ENCODE data around the gene APBA2.
"Not testable (repeated sequence)": the region's sequence is repeated elsewhere in the genome, so short reads cannot be mapped to it uniquely, and the experiment has no call there.

The APBA2 gene

GRCh38 chr15:28844147-28844546 is 41.6 kb upstream of the APBA2 start:
- H4K8ac ChIP-seq (ENCODE audit: low read length); H2BK15ac ChIP-seq (ENCODE audit: low read depth, poor library complexity, severe bottlenecking); H3K79me1 ChIP-seq (replicated peaks; ENCODE audit: low read length, poor library complexity, severe bottlenecking); H2BK12ac ChIP-seq (ENCODE audit: low read length in 2 of 2); H3K36me3 ChIP-seq (ENCODE audit: control insufficient read depth in 1 of 2, insufficient read depth in 2 of 2, low read depth in 1 of 2, low read length in 2 of 2); H3K27ac ChIP-seq (ENCODE audit: low read length, poor library complexity, severe bottlenecking); H3K4me2 ChIP-seq (ENCODE audit: low read length, poor library complexity, severe bottlenecking); H2AK5ac ChIP-seq (ENCODE audit: low read length, severe bottlenecking); H2BK5ac ChIP-seq (ENCODE audit: low read depth, low read length, poor library complexity, severe bottlenecking); H3K9ac ChIP-seq (ENCODE audit: low read length); H3K27me3 ChIP-seq (ENCODE audit: control insufficient read depth in 1 of 2, insufficient read depth in 1 of 2, low read length in 2 of 2); H2BK120ac ChIP-seq (ENCODE audit: low read depth, low read length); H3K4ac ChIP-seq (ENCODE audit: low read depth in 1 of 2, low read length in 2 of 2); H3K23ac ChIP-seq (ENCODE audit: low read length in 2 of 2); DNase-seq; H3K4me1 ChIP-seq (ENCODE audit: control insufficient read depth, insufficient read depth, low read depth, low read length); H3K9me3 ChIP-seq (ENCODE audit: control insufficient read depth, low read length); H3K14ac ChIP-seq (ENCODE audit: low read length in 2 of 2); H3K4me3 ChIP-seq (ENCODE audit: insufficient read depth in 1 of 2, low read depth in 1 of 2, low read length in 2 of 2); H3K18ac ChIP-seq (ENCODE audit: low read depth in 1 of 2, low read length in 2 of 2); H4K91ac ChIP-seq (ENCODE audit: low read length); H2AFZ ChIP-seq (ENCODE audit: low read depth, low read length): not testable (repeated sequence)
- 95% methylated on average over 2 of the region's 14 CpGs for WGBS

GRCh38 chr15:28847247-28847646 is 38.5 kb upstream of the APBA2 start:
- H3K9ac ChIP-seq (ENCODE audit: low read length); H2BK12ac ChIP-seq (ENCODE audit: low read length in 2 of 2); H4K91ac ChIP-seq (ENCODE audit: low read length); H3K9me3 ChIP-seq (ENCODE audit: control insufficient read depth, low read length); H3K79me1 ChIP-seq (replicated peaks; ENCODE audit: low read length, poor library complexity, severe bottlenecking); DNase-seq; H2BK15ac ChIP-seq (ENCODE audit: low read depth, poor library complexity, severe bottlenecking); H2BK120ac ChIP-seq (ENCODE audit: low read depth, low read length); H4K8ac ChIP-seq (ENCODE audit: low read length); H2BK5ac ChIP-seq (ENCODE audit: low read depth, low read length, poor library complexity, severe bottlenecking); H2AK5ac ChIP-seq (ENCODE audit: low read length, severe bottlenecking); H3K18ac ChIP-seq (ENCODE audit: low read depth in 1 of 2, low read length in 2 of 2); H3K23ac ChIP-seq (ENCODE audit: low read length in 2 of 2); H3K4me3 ChIP-seq (ENCODE audit: insufficient read depth in 1 of 2, low read depth in 1 of 2, low read length in 2 of 2); H3K27ac ChIP-seq (ENCODE audit: low read length, poor library complexity, severe bottlenecking); H3K36me3 ChIP-seq (ENCODE audit: control insufficient read depth in 1 of 2, insufficient read depth in 2 of 2, low read depth in 1 of 2, low read length in 2 of 2); H3K4me1 ChIP-seq (ENCODE audit: control insufficient read depth, insufficient read depth, low read depth, low read length); H2AFZ ChIP-seq (ENCODE audit: low read depth, low read length); H3K27me3 ChIP-seq (ENCODE audit: control insufficient read depth in 1 of 2, insufficient read depth in 1 of 2, low read length in 2 of 2); H3K4ac ChIP-seq (ENCODE audit: low read depth in 1 of 2, low read length in 2 of 2); H3K4me2 ChIP-seq (ENCODE audit: low read length, poor library complexity, severe bottlenecking); H3K14ac ChIP-seq (ENCODE audit: low read length in 2 of 2): not testable (repeated sequence)
- no CpG with 5 or more reads among the region's 5 CpGs for WGBS

- H3K9me3 ChIP-seq (ENCODE audit: control insufficient read depth, low read length); H3K14ac ChIP-seq (ENCODE audit: low read length in 2 of 2); H2AK5ac ChIP-seq (ENCODE audit: low read length, severe bottlenecking); H3K4me2 ChIP-seq (ENCODE audit: low read length, poor library complexity, severe bottlenecking); H3K4ac ChIP-seq (ENCODE audit: low read depth in 1 of 2, low read length in 2 of 2); H2BK5ac ChIP-seq (ENCODE audit: low read depth, low read length, poor library complexity, severe bottlenecking); H2BK15ac ChIP-seq (ENCODE audit: low read depth, poor library complexity, severe bottlenecking); H3K4me1 ChIP-seq (ENCODE audit: control insufficient read depth, insufficient read depth, low read depth, low read length); DNase-seq; H3K9ac ChIP-seq (ENCODE audit: low read length); H3K36me3 ChIP-seq (ENCODE audit: control insufficient read depth in 1 of 2, insufficient read depth in 2 of 2, low read depth in 1 of 2, low read length in 2 of 2); H3K4me3 ChIP-seq (ENCODE audit: insufficient read depth in 1 of 2, low read depth in 1 of 2, low read length in 2 of 2); H4K91ac ChIP-seq (ENCODE audit: low read length); H4K8ac ChIP-seq (ENCODE audit: low read length); H3K18ac ChIP-seq (ENCODE audit: low read depth in 1 of 2, low read length in 2 of 2); H3K79me1 ChIP-seq (replicated peaks; ENCODE audit: low read length, poor library complexity, severe bottlenecking); H2BK12ac ChIP-seq (ENCODE audit: low read length in 2 of 2); H3K23ac ChIP-seq (ENCODE audit: low read length in 2 of 2); H3K27me3 ChIP-seq (ENCODE audit: control insufficient read depth in 1 of 2, insufficient read depth in 1 of 2, low read length in 2 of 2); H2BK120ac ChIP-seq (ENCODE audit: low read depth, low read length); H2AFZ ChIP-seq (ENCODE audit: low read depth, low read length); H3K27ac ChIP-seq (ENCODE audit: low read length, poor library complexity, severe bottlenecking): not testable (repeated sequence)
- 93% methylated on average over 9 of the region's 9 CpGs for WGBS
These were observed 37.8 kb upstream of the APBA2 start for GRCh38 chr15:28847959-28848358.

- not testable (repeated sequence) for H3K27me3 ChIP-seq (ENCODE audit: control insufficient read depth in 1 of 2, insufficient read depth in 1 of 2, low read length in 2 of 2); H2BK120ac ChIP-seq (ENCODE audit: low read depth, low read length); H3K4ac ChIP-seq (ENCODE audit: low read depth in 1 of 2, low read length in 2 of 2); H2BK12ac ChIP-seq (ENCODE audit: low read length in 2 of 2); H3K23ac ChIP-seq (ENCODE audit: low read length in 2 of 2); H3K4me2 ChIP-seq (ENCODE audit: low read length, poor library complexity, severe bottlenecking); H2AK5ac ChIP-seq (ENCODE audit: low read length, severe bottlenecking); H3K4me1 ChIP-seq (ENCODE audit: control insufficient read depth, insufficient read depth, low read depth, low read length); H4K8ac ChIP-seq (ENCODE audit: low read length); H4K91ac ChIP-seq (ENCODE audit: low read length); H2BK15ac ChIP-seq (ENCODE audit: low read depth, poor library complexity, severe bottlenecking); H2BK5ac ChIP-seq (ENCODE audit: low read depth, low read length, poor library complexity, severe bottlenecking); H3K18ac ChIP-seq (ENCODE audit: low read depth in 1 of 2, low read length in 2 of 2); H3K27ac ChIP-seq (ENCODE audit: low read length, poor library complexity, severe bottlenecking); H3K36me3 ChIP-seq (ENCODE audit: control insufficient read depth in 1 of 2, insufficient read depth in 2 of 2, low read depth in 1 of 2, low read length in 2 of 2); H3K9me3 ChIP-seq (ENCODE audit: control insufficient read depth, low read length); H3K9ac ChIP-seq (ENCODE audit: low read length); H3K4me3 ChIP-seq (ENCODE audit: insufficient read depth in 1 of 2, low read depth in 1 of 2, low read length in 2 of 2); H3K79me1 ChIP-seq (replicated peaks; ENCODE audit: low read length, poor library complexity, severe bottlenecking); DNase-seq; H3K14ac ChIP-seq (ENCODE audit: low read length in 2 of 2); H2AFZ ChIP-seq (ENCODE audit: low read depth, low read length)
- 93% methylated on average over 11 of the region's 13 CpGs for WGBS
These were observed 37.3 kb upstream of the APBA2 start, which contains the start of gene GOLGA6L7 for GRCh38 chr15:28848521-28848920. TSS of gene GOLGA6L7 (minus strand) at chr15:28848644. CDS start at chr15:28848549, 95 bp downstream.
